Medulla oblongata (tissue), 1 donor: ENCODE data around the gene TH.

ENCODE experiments used
- DNase-seq: peaks from one replicate; pipeline ENCODE4 v3.0.0-alpha.2; 2015; ENCODE audit errors: extremely low spot score

TH gene

DNA sequence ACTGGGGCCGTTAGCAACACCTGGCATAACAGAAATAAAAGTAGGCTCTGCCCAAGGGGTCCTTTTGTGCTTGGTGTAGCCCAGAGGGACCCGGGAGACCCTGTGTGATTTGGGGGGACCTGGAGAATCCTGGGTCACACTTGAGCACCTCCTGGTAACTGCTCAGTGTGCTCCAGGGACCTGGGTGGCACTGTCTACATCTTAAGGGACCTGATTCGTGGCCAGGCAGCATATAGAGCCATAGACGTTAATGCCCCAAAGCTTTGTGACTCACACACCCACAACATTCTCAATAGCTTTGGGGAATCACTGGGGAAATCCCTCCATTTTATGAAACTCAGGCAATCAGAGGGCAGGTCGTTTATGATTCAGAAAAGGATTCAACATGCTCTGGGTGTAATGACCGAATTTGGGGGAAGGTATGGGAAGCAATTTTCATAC, 28.8 kb downstream of the TH start:
- DNase-seq: no peak

DNA sequence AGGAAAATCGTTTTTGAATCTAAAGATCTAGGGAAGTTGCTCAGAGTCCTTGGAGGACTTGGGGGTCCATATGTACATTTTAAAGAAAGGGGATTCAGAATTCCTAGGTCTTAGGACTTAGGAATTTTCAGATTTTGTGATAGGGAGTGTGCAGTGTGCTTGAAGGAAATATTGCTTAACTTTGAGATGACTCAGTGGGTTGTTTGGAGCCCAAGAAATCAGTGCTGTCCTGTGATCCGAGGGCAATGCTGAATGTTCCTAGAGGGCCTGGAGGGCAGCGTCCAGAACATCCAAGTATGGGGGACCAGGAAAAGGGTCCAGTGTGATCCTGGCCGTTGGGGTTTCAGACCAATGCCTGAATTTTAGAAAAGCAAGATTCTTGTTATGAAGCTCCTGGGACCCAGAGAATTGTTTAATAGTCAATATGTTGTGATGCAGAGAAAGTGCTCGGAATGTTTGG, 29.3 kb downstream of the TH start:
- no peak for DNase-seq

DNA sequence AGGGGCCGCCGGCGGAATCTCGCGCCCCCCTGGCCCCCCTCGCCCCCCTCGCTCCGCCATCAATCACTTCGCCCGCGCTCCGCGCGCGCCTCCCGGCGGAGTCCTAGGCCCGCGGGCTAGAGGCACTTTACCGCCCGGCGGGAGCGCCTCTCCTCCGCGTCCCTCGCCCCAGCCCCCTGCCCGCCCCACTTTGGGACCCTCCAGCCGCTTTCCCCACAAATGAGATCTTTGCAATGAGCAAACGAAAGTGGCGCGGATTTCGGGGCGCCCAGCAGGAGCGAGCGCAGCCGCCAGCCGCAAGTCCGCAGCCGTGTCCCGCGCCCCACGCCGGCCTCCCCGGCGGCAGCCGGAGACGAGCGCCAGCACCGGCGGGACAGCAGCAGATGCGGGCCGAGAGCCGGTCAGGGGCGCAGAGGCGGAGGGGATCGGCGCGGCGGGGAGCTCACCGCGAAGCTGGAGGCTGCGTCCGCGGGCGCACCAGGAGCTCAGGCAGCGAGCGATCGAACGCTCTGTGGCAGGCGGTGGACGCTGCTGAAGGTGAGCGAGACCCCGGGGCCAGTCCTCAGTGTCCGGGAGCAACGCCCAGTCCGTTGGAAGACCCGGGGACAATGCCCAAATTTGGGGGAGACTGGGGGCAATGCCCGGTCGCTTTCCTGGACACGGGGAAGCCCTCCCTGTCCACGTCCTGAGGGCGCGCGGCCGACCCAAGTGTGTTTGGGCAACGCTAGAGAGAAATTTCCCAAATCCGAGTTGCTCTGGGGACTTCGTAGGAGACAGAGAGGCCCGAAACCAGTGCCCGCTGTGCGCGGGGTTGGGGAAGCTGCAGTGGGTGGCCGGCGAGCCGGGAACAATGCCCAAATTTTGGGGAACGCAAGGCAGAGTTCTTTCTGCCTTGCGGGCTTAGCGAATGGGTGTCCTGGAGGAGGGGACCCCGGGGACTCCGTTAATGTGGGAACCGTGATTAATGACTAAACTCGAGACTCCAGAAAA, 30.9 kb downstream of the TH start:
- DNase-seq: no peak

DNA sequence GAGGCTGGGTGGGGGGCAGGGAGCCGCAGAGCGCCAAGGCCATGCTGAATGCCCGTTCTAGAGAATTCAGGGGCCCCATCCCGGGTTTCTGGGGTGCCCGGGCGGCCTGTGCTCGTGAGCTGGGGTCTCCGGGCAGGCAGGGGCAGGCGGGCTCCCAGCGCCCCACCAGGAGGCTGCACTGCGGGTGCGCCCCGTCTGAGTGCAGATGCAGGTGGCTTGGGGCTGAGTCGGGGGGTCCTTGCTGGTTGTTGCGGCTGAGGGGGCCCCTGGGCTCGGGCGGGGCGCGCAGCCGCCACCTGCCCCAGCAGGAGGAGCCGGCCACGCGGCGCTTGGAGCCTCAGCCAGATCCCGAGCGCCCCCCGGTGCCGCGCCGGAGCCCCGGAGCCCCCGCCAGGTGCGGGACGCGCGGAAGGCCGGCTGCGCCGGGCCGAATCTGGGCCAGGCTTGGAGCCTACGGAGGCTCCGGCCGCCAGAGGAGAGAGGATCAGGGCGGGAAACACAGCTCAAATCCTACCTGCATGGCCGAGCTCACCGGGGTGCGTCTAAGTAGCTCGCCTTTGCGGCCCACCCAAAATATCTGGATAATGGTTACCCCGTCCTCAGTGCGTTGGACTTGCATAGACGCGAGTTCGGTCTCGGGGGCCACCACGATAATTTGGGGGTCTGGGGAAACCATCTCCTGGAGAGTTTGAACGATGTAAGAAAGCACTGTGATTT, 31.8 kb downstream of the TH start:
- no peak for DNase-seq

DNA sequence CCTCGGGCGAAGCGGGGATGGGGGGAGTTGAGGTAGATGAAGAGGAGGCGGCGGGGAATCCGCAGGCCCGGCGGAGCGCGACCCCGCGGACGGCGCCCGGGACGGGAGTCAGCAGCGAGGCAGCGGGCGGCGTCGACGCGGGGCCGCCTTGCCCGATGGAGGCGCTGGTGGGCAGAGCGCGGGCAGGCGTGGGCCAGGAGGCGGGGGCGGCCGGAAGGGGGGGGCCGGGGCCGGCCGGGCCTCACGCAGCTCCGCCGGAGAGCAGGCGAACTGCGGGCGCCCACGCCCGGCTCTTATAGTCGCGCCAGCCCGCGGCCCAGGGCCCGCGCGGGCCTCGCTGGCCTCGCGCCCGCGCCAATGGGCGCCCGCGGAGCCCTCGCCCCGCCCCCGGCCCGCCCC, 32.5 kb downstream of the TH start, which contains the start of gene IGF2:
Gene IGF2 (minus strand): TSS at position 267 of the 399 bp plus-strand sequence. CDS start 3,866 bp downstream, outside the sequence.
- DNase-seq: no peak

DNA sequence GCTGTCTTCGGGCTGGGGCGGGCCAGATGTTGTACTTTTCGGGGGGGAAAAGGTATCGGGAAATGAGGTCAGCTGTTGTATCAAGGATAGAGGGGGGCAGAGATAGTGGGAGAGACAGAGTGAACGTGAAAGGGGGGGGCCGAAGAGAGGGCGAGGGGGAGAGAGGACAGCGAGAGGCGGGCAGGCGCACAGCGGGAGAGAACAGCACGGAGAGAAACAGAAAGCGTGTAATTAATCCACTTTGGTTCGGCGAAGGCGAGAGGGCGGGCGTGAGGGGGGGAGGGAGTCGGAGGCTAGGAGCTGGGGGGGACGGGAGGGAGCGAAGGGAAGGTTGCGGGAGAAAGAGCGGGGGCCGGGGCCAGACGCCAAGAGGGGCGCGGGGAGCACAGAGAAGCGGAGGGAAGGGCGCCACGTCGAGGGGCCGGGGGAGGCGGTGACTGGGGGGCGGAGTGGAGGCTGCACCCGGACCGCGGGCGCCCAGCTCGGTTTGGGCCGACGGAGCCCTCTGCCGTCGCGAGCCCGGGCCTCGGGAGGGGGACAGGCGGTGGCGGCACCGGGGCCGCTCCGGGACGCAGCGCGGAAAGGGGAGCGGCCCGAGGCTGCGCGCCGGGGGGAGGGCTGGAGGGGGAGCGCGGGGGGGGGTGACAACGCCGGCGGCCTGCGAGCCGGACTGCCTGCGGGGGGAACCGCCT, 33.0 kb downstream of the TH start:
- no peak for DNase-seq

DNA sequence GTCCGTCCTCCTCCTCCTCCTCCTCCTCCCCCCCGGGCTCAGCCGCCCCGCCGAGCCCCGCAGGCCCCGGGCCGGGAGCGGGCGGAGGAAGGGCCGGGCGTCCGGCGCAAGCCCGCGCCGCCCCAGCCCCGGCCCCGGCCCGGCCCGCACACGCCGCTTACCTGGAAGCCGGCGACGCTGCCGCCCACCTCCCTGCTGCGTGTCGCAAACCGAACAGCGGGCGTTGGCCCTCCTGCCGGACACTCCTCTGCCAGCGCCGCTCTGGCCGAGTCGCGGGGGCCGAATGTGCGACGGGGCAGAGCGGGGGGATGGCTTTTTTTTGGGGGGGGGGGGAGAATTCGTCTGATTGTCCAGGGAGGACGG, 33.6 kb downstream of the TH start:
- DNase-seq: no peak

DNA sequence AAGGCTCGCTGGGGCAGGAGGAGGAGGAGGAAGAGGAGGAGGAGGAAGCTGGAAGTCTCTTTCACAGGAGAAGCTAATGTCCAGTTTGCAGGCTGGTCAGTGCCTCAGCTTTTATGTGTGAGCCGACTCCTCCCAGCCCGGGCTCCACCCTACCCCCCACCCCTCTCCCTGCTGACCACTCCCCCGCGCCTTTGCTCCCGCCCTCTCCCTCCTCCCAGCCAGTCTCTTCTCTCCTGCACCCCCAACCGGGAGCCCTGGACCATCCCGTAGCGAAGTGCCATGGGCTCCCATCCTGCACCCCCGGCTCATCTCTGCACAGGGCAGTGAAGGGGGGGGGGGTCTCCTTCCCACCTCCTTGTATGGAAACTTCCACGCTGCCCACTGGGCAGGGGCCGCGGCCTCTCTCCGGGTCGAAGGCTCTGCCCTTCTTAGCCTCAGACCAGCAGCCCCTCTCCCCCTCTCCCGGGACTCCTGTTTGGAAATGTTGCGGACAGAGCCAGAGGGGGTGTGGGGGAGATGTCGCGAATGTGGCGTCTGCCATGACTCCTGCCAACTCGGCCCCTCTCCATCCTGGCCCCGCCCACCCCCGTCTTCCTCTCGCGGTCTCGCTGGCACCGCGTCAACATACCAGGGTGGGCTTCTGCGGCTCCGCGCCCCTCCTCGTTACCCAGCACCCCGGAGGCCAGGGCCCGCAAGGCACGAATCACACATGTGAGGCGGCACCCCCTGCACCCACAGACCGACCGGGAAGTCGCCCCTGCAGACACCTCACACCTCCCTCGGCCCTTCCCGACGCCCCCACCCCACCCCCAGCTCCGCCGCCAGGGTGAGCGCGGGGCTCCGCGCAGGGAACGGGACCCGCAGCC, 34.2 kb downstream of the TH start:
- DNase-seq: peak; percentile 8

DNA sequence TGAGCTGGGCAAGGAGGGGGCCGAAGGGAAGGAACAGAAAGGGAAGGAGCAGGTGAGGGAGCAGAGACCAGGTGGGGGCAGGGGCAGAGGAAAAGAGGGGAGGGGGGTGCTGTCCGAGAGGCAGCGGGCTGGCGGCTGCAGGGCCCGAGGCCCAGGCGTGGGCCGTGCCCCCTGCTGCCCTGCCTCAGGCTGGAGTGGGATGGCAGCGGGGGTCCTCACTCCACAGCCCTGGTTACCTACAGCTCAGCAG, 34.7 kb downstream of the TH start:
- no peak for DNase-seq

DNA sequence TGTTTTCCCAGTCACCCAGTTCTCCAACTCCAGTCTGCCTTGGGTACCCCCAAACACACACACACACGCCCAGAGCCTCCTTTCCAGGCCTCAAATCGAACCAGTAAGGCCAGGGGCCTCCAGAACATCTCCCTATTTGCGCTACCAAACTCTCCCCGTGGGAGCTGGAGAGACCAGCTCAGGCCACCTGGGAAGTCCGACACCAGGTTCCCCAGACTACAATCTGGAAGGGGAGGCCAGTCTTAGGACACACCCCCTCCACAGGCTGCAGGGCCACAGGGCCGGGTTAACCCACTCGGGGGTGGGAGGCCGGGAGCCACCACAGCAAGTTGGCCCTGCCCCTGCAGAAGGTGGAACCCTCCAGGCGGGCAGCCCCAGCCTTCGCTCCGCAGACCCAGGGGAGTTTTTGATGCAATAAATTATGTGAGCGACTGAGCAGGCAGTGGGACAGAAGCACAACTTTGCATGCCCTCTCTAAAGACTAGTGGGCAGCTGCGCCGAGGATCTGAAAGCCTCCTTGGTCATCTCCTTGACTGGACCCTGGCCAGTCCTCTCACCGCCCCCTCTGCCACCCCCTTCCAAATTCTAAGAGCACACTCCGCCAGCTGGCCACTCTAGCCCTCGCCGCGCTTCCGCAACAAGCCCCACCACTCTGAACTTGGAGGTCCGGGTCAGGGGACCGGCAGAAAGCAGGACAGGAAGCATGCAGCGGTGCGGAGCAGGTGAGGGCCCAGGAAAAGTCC, 35.2 kb downstream of the TH start:
- no peak for DNase-seq

DNA sequence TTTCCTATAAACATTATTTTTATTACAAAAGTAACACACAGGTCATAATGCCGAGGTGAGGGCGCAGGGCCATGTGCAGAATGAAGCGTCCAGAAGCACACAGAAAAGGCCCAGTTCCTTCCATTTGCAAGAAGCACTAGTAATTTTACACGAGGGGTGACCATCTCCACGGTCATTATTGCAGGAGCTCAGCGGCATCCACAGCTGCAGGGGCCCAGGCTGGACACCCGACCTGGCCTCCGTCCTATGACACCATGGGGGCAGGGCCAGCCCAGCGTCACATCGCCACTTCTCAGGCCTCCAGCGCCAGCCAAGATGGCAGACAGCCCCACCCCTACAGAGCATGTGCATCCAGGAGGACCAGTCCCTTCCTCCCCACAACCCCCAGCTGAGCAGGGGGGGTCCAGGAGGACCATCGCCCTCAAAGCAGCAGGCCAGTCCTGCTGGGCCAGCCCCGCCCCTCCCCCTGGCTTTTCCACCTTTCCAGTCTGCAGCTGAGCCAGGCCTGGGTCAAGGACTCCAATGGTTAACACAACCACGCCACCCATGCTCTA, 35.9 kb downstream of the TH start:
- DNase-seq: no peak

DNA sequence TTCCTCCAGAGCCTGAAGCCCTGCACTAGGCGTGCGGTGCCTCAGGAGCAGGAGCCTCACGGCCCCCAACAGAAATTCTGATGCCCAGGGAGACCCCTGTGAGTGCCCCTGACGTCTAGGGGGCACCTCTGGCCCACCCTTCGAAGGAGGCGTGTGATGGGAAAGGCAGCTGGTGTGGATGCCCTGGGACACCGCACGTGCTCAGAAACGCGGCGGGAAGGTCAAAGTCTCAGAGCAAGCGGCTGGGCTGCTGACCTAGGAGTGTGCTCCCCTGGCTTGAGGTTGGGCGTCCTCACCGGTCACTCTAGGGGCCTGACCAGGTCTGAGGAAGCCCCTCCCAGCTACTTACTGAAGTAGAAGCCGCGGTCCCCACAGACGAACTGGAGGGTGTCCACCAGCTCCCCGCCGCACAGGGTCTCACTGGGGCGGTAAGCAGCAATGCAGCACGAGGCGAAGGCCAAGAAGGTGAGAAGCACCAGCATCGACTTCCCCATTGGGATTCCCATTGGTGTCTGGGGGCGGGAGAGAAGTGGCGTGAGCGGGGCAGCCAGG, 36.5 kb downstream of the TH start:
- no peak for DNase-seq

DNA sequence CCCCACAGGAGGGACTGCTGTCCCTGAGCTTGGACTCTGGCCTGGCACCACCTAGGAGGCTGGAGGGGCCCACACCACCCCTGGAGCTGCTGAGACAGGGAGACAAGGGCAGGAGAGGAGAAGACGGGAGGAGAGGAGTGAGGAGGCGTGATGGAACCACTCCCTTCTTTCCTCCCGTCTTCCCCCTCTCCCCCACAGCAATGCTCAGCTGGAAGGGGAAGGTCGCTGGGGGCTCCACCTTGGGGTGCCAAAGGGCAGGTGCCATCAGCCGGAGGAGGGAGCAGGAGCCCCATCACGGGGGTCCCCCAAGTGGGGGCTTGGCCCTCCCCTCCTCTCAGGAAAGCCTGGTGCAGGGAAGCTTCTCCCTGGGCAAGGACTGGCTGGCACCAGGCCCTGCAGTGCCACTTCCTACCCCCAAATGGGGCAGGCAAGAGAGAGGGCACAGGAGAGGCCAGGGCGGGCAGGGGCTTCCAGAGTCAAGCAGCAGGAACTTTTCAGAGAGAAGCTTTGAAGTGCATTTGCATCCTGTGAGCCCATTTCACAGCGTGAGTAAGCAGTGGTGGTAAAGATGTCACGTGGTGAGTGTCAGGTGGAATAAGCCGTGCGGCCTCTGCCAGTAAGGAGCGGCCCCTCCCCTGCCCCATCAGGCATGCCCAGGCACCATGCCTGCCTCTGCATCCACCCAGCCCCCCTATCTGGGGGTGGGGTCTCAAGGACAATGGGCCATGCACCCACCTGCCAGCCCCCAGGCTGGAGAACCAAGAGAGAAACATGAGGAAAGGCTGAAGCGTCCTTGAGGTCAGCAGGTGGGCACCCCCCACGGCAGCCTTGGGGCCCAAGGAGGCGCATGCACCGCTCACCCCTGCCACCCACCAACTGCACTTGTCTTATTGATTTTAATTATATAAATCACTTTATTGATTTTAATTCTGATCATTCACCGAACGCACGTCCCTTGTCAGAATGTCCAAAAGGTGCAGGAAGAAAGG, 37.3 kb downstream of the TH start:
- DNase-seq: no peak

DNA sequence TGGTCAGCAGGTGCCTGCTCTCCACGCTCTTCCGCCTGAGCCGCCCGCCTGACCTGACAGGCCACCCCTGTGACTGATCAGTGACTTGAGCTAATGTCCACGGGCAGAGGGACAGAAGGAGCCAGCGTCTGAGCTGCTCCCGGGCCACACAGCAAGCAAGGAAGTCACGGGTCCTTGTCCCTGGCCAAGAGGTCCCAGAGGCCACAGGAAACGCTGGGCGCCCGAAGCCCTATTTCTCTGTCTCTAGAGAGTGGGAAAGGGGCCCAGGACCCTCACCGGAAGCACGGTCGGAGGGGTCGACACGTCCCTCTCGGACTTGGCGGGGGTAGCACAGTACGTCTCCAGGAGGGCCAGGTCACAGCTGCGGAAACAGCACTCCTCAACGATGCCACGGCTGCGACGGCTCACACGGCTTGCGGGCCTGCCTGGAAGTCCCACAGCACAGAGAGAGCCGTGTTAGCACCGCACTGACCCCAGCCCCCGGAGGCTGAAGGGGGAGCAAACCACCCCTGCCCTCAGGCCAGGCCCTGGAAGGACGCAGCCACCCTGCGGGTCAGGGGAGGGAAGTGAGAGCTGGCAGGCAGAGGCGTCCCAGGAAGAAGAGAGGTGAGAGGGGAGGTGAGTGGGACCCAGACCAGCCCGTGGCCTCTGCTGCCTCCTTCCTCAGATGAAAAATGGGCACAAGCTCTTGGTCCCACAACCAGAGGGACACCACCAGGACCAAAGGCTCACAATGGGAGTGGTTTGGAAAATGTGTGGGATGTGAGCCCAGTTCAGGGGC, 38.2 kb downstream of the TH start:
- no peak for DNase-seq

DNA sequence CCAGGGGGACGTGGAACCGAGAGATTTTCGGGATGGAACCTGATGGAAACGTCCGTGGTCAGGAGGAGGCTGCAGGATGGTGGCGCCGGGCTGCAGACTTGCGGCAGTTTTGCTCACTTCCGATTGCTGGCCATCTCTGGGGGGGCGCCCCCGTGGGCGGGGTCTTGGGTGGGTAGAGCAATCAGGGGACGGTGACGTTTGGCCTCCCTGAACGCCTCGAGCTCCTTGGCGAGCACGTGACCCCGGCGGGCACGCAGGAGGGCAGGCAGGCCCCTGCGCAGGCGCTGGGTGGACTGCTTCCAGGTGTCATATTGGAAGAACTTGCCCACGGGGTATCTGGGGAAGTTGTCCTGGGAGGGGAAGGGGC, 38.8 kb downstream of the TH start:
- no peak for DNase-seq

DNA sequence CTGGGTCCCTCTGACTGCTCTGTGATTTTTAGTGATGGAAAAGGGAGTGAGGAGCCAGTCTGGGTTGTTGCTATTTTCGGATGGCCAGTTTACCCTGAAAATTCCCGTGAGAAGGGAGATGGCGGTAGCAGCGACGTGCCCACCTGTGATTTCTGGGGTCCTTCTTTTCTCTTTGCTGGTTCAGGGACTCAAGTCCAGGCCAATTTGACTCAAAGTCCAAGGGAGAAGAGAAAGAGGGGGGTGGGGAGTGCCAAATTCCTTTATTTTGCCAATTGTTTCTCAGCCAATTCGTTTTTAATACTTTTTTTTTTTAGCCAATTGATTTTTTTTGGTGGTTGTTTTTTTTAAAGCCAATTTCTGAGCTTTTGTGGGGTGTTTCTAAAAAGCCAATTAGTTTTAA, 39.4 kb downstream of the TH start:
- DNase-seq: no peak

DNA sequence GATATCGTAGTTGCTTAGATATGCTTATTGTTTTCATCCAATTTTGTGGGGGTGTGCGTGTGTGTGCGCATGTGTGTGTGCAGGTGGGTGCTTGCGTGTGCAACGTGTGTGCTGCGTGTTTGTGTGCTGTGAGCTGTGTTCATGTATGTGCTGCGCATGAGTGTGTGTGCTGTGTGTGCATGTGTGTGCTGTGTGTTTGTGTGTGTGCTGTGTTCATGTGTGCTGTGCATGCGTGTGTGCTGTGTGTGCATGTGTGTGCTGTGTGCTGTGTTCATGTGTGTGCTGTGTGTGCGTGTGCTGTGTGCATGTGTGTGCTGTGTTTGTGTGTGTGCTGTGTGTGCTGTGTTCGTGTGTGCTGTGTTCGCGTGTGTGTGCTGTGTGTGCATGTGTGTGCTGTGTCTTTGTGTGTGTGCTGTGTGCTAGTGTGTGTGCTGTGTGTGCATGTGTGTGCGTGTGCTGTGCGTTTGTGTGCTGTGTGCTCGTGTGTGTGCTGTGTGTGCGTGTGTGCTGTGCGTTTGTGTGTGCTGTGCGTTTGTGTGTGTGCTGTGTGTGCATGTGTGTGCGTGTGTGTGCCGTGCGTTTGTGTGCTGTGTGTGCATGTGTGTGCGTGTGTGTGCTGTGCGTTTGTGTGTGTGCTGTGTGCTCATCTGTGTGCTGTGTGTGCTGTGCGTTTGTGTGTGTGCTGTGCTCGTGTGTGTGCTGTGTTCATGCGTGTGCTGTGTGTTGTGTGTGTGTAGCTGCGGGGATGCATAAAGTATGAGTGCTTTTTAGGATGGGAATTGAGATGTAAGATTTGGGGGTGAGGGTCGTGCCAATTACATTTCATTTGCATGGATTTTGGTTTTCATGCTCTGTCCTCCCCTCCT, 40.0 kb downstream of the TH start:
- no peak for DNase-seq
